ENCODE measurements around the gene MT3. TPM values are rescaled to one million over a fixed set of nuclear protein-coding genes. Genes with fewer than 3 reads are reported as not detected.

The MT3 gene
- total RNA-seq, 4 donors from 2014 or later = 4.2 TPM; not detected in 3

DNA sequence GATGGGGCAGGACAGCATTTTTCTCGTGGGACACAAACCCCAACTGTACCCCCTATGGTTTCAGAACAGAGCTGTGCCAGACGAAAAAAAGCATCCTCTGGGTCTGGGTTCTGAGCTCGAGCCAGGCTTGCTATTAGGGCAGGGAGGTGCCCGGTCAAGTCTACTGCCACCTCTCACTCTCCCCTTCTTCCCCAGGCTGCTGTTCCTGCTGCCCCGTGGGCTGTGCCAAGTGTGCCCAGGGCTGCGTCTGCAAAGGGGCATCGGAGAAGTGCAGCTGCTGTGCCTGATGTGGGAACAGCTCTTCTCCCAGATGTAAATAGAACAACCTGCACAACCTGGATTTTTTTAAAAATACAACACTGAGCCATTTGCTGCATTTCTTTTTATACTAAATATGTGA is 37.4 kb downstream of the MT3 start:
- DNase-seq = no peak
- H3K4me1 ChIP-seq = peaks cover 0 to 23% (median 18%) of the 10 kb centered on the region in 4 donors
- H3K9me3 ChIP-seq = no peaks in the 10 kb centered on the region
- peak overlapping the region; percentile 38 to 61 (median 54) for H3K4me3 ChIP-seq
- TF ChIP-seq, protein P1, sequence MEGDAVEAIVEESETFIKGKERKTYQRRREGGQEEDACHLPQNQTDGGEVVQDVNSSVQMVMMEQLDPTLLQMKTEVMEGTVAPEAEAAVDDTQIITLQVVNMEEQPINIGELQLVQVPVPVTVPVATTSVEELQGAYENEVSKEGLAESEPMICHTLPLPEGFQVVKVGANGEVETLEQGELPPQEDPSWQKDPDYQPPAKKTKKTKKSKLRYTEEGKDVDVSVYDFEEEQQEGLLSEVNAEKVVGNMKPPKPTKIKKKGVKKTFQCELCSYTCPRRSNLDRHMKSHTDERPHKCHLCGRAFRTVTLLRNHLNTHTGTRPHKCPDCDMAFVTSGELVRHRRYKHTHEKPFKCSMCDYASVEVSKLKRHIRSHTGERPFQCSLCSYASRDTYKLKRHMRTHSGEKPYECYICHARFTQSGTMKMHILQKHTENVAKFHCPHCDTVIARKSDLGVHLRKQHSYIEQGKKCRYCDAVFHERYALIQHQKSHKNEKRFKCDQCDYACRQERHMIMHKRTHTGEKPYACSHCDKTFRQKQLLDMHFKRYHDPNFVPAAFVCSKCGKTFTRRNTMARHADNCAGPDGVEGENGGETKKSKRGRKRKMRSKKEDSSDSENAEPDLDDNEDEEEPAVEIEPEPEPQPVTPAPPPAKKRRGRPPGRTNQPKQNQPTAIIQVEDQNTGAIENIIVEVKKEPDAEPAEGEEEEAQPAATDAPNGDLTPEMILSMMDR (IDR thresholded peaks at IDR 0.05) = no peak
- TF ChIP-seq EP300 (IDR thresholded peaks at IDR 0.05; ENCODE audit: low read depth) (no peak), POLR2A (IDR thresholded peaks at IDR 0.05) (no peak), POLR2AphosphoS5 (IDR thresholded peaks at IDR 0.05) (no peak)
- in situ Hi-C loops (cut with MboI; ENCODE audit: low pct_ligation_motif_present in 1 of 4, low pct_unique_long_range_greater_than_20kb in 1 of 4, low sequenced_read_pairs in 3 of 4) = no loop called here
- peaks cover 2% of the 10 kb centered on the region for H3K27me3 ChIP-seq
- peak overlapping the region; percentile 85 to 90 (median 90) for H3K27ac ChIP-seq
- no peaks in the 10 kb centered on the region for H3K36me3 ChIP-seq
- WGBS, 2 donors (ENCODE audit: low coverage in 1 of 2) = 37 to 53% methylated on average over 4 to 7 of the region's 7 CpGs
- intact Hi-C loops (cut with DNase I; ENCODE audit: low total_unique reads) = loop anchor here (2.0 to 5.0 kb wide), 2 partner anchors 18 to 56 kb away; partner anchors contain the start of genes MT1X and MT2A

DNA sequence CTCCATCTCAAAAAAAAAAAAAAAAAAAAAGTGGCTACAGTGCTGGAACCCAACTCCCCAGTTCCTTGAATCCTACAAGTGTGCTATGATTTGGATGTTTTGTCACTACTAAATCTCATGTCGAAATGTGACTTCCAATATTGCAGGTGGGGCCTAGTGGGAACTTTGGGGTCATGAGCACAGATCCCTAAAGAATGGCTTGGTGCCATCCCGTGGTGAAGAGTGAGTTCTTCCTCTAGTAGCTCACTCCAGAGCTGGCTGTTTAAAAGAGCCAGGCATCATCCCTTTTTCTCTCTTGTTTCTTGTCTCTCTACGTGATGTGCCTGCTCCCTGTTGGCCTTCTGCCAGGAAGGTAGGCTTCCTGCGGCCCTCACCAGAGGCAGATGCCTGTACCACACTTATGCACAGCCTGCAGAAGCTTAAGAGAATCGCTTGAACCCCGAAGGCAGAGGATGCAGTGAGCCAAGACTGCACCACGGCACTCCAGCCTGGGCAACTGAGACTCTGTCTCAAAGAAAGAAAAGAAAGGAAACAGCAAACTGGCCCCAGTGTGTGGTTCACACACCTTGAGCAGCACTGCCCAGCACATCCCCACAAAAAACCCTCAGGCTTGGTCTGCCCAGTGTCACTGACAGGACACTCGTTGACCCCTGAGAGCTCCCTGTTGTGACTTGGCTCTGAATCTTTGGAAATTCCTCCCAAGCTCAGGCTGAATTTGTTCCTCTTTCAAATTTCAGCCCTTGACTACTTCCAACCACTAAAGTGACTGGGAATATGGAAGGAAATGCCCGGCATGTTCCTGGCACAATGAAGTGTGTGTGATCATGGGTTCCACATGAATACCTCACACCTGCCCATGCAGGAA is 39.4 kb downstream of the MT3 start:
- no peaks in the 10 kb centered on the region for H3K36me3 ChIP-seq
- DNase-seq = no peak
- peaks cover 0 to 35% (median 29%) of the 10 kb centered on the region in 4 donors for H3K4me1 ChIP-seq
- peak overlapping the region in 1 of 4 donors; percentile 37 for H3K27ac ChIP-seq
- no peaks in the 10 kb centered on the region for H3K9me3 ChIP-seq
- intact Hi-C loops (cut with DNase I; ENCODE audit: low total_unique reads) (loop anchor here (5.0 kb wide), 1 partner anchor 54 kb away; the partner anchor contains the start of gene MT1X), in situ Hi-C loops (cut with MboI; ENCODE audit: low pct_ligation_motif_present in 1 of 4, low pct_unique_long_range_greater_than_20kb in 1 of 4, low sequenced_read_pairs in 3 of 4) (no loop called here)
- peaks cover 21% of the 10 kb centered on the region for H3K27me3 ChIP-seq
- WGBS, 2 donors (ENCODE audit: low coverage in 1 of 2) = 77 to 89% methylated on average over 3 to 9 of the region's 9 CpGs
- H3K4me3 ChIP-seq = no peak overlapping the region
- TF ChIP-seq EP300 (IDR thresholded peaks at IDR 0.05; ENCODE audit: low read depth) = no peak
- TF ChIP-seq, protein P1 (IDR thresholded peaks at IDR 0.05) = no peak
- no peak for TF ChIP-seq POLR2A (IDR thresholded peaks at IDR 0.05)
- TF ChIP-seq POLR2AphosphoS5 (IDR thresholded peaks at IDR 0.05) = no peak

DNA sequence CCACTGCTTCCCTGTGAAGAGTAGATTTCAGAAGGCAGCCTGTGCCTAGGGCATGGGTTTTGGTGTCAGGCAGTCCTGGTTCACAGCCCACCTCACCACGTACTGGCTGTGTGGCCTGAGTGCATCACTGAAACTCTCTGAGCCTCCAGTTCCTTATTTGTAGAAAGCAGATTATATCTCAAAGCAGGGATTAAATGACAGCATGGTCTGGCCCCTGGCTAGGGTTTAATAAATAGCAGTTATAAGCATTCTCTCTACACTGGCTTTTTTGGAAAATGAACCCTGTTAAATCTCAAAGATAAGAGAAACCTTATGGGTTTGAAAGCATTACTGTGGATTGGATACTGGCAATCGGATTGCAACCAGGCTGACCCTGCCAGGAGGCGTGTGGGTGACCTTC is 40.2 kb downstream of the MT3 start:
- 77% methylated on average over 3 of the region's 3 CpGs; no CpG with 5 or more reads in 1 of the 2 donors for WGBS, 2 donors (ENCODE audit: low coverage in 1 of 2)
- TF ChIP-seq, protein P1 (IDR thresholded peaks at IDR 0.05) = no peak
- no peak for TF ChIP-seq POLR2AphosphoS5 (IDR thresholded peaks at IDR 0.05)
- no peak for TF ChIP-seq POLR2A (IDR thresholded peaks at IDR 0.05)
- no peak for TF ChIP-seq EP300 (IDR thresholded peaks at IDR 0.05; ENCODE audit: low read depth)
- H3K4me1 ChIP-seq = peaks cover 0 to 36% (median 29%) of the 10 kb centered on the region in 4 donors
- no peaks in the 10 kb centered on the region for H3K9me3 ChIP-seq
- peaks cover 29% of the 10 kb centered on the region for H3K27me3 ChIP-seq
- DNase-seq = no peak
- in situ Hi-C loops (cut with MboI; ENCODE audit: low pct_ligation_motif_present in 1 of 4, low pct_unique_long_range_greater_than_20kb in 1 of 4, low sequenced_read_pairs in 3 of 4) (no loop called here), intact Hi-C loops (cut with DNase I; ENCODE audit: low total_unique reads) (loop anchor here (5.0 kb wide), 1 partner anchor 53 kb away; the partner anchor contains the start of gene MT1X)
- no peaks in the 10 kb centered on the region for H3K36me3 ChIP-seq
- no peak overlapping the region for H3K4me3 ChIP-seq
- no peak overlapping the region for H3K27ac ChIP-seq

DNA sequence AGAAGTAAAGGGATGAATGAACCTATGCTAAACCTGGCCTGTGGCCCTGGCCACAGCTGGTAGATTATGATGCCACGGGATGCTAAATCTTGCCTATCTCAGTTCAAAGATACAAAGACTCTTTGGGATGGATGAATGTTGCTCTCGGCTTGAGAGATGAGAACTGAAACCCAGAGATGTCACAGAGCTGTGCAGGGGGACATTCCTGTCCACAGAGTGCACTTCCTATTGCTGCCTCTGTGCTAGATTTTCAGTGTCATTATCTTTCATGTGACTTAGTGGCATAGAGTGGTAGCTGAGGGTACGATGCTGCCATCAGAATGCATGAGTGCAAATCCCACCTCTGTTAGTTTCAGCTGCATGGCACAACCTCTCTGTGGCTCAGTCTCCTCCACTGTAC is 40.8 kb downstream of the MT3 start:
- intact Hi-C loops (cut with DNase I; ENCODE audit: low total_unique reads) (no loop called here), in situ Hi-C loops (cut with MboI; ENCODE audit: low pct_ligation_motif_present in 1 of 4, low pct_unique_long_range_greater_than_20kb in 1 of 4, low sequenced_read_pairs in 3 of 4) (no loop called here)
- Histone ChIP-seq H3K9me3 (no peaks in the 10 kb centered on the region), H3K4me3 (no peak overlapping the region), H3K27me3 (peaks cover 35% of the 10 kb centered on the region), H3K27ac (no peak overlapping the region), H3K4me1 (peaks cover 1 to 36% (median 29%) of the 10 kb centered on the region in 4 donors), H3K36me3 (no peaks in the 10 kb centered on the region)
- no peak for DNase-seq
- WGBS, 2 donors (ENCODE audit: low coverage in 1 of 2) = 70 to 75% methylated on average over 2 to 3 of the region's 3 CpGs
- TF ChIP-seq POLR2AphosphoS5 (IDR thresholded peaks at IDR 0.05) = no peak
- TF ChIP-seq, protein P1 (IDR thresholded peaks at IDR 0.05) = no peak
